Measurements from ENCODE around the gene ACTR1B. TPM values are rescaled to one million over a fixed set of nuclear protein-coding genes. Genes with fewer than 3 reads are reported as not detected.

Gene ACTR1B
- total RNA-seq, 1 donor from 2014 or later, result 35.6 TPM

DNA sequence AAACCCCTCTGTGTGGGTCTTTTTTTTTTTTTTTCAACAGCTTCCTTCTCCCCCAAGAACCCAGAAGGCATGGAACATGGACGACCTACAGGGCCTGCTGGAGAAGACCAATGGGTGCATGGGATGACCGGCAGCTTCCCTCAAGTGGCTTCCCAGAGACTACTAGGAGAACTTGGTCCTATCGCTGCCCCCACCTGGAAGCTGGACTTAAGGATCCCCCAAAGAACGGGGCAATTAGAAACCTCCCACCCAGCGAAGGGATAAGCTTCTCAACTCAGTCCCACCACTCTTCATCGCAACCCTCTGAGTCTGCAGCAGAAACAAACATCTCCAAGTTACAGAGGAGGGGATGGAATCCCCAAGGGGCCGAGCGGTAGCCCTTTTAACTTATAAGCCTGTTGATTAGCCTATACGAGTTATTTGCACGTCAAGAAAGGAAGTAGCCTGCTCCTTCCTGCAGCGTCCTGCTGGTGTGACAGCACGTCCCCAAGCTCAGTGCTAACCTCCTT is 1.4 kb downstream of the ACTR1B start:
- Histone ChIP-seq H3K27ac (ENCODE audit: low read depth, low read length) (peak overlapping the region; percentile 93), H4K20me1 (ENCODE audit: insufficient read depth, low read length) (peaks cover 24% of the 10 kb centered on the region), H3K79me2 (ENCODE audit: insufficient read depth, low read length) (peaks cover 35% of the 10 kb centered on the region), H2AFZ (ENCODE audit: low read depth, low read length) (no peak overlapping the region), H3K9me3 (ENCODE audit: insufficient read depth, low read depth, low read length) (no peaks in the 10 kb centered on the region), H3K4me2 (ENCODE audit: low read length) (peak overlapping the region; percentile 94), H3K4me1 (ENCODE audit: insufficient read depth, low read length) (peaks cover 26% of the 10 kb centered on the region), H3K36me3 (ENCODE audit: insufficient read depth, low read length) (peaks cover 10% of the 10 kb centered on the region), H3K4me3 (ENCODE audit: insufficient read depth, low read depth, low read length) (peak overlapping the region; percentile 79), H3K27me3 (ENCODE audit: insufficient read depth, low read length) (no peaks in the 10 kb centered on the region), H3K9ac (ENCODE audit: low read length) (peak overlapping the region; percentile 87)
- DNase-seq (ENCODE audit: low read depth) (no peak), FAIRE-seq (no peak)
- peak overlapping the region; percentile 99 for H3K27ac Mint-ChIP-seq (ENCODE audit: unreplicated experiment)
- no peaks in the 10 kb centered on the region for H3K27me3 Mint-ChIP-seq (ENCODE audit: low read depth, unreplicated experiment)
- peaks cover 29% of the 10 kb centered on the region for H3K4me1 Mint-ChIP-seq (ENCODE audit: low read depth, unreplicated experiment)
- no peaks in the 10 kb centered on the region for H3K9me3 Mint-ChIP-seq (ENCODE audit: unreplicated experiment)
- H3K36me3 Mint-ChIP-seq (ENCODE audit: low read depth, unreplicated experiment), result peaks cover 5% of the 10 kb centered on the region
- peak overlapping the region; percentile 94 for H3K4me3 Mint-ChIP-seq (ENCODE audit: unreplicated experiment)
- no peak for TF ChIP-seq EZH2 (IDR thresholded peaks at IDR 0.05; ENCODE audit: insufficient read depth, low read length)
- TF ChIP-seq, protein P1, sequence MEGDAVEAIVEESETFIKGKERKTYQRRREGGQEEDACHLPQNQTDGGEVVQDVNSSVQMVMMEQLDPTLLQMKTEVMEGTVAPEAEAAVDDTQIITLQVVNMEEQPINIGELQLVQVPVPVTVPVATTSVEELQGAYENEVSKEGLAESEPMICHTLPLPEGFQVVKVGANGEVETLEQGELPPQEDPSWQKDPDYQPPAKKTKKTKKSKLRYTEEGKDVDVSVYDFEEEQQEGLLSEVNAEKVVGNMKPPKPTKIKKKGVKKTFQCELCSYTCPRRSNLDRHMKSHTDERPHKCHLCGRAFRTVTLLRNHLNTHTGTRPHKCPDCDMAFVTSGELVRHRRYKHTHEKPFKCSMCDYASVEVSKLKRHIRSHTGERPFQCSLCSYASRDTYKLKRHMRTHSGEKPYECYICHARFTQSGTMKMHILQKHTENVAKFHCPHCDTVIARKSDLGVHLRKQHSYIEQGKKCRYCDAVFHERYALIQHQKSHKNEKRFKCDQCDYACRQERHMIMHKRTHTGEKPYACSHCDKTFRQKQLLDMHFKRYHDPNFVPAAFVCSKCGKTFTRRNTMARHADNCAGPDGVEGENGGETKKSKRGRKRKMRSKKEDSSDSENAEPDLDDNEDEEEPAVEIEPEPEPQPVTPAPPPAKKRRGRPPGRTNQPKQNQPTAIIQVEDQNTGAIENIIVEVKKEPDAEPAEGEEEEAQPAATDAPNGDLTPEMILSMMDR (IDR thresholded peaks at IDR 0.05; ENCODE audit: insufficient read depth, low read depth, low read length), result no peak

DNA sequence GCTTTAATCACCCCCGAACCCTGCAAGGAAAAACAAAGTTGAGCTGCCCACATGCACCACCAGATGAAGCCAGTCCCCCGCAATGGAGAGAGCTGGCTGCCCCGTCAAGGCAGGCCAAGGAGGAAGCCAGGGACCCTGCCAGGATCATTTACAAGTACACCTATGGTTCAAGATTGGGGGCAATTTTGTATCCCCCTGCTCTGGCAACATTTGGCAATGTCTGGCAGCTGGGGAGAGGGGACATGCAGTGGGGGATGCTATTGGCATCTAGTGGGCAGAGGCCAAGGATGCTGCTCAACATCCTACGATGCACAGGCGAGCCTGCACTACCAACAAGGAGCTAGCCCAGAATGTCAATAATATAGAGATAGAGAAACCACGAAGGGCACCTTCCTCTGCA is 1.9 kb downstream of the ACTR1B start:
- Histone ChIP-seq H3K9me3 (ENCODE audit: insufficient read depth, low read depth, low read length) (no peaks in the 10 kb centered on the region), H2AFZ (ENCODE audit: low read depth, low read length) (no peak overlapping the region), H3K79me2 (ENCODE audit: insufficient read depth, low read length) (peaks cover 35% of the 10 kb centered on the region), H4K20me1 (ENCODE audit: insufficient read depth, low read length) (peaks cover 24% of the 10 kb centered on the region), H3K27ac (ENCODE audit: low read depth, low read length) (peak overlapping the region; percentile 93), H3K4me2 (ENCODE audit: low read length) (peak overlapping the region; percentile 94), H3K27me3 (ENCODE audit: insufficient read depth, low read length) (no peaks in the 10 kb centered on the region), H3K4me1 (ENCODE audit: insufficient read depth, low read length) (peaks cover 26% of the 10 kb centered on the region), H3K9ac (ENCODE audit: low read length) (peak overlapping the region; percentile 87), H3K4me3 (ENCODE audit: insufficient read depth, low read depth, low read length) (peak overlapping the region; percentile 79), H3K36me3 (ENCODE audit: insufficient read depth, low read length) (peaks cover 10% of the 10 kb centered on the region)
- DNase-seq (ENCODE audit: low read depth), result no peak
- no peak for FAIRE-seq
- Mint-ChIP-seq H3K27me3 (ENCODE audit: low read depth, unreplicated experiment) (no peaks in the 10 kb centered on the region), H3K9me3 (ENCODE audit: unreplicated experiment) (no peaks in the 10 kb centered on the region), H3K36me3 (ENCODE audit: low read depth, unreplicated experiment) (peaks cover 5% of the 10 kb centered on the region), H3K4me1 (ENCODE audit: low read depth, unreplicated experiment) (peaks cover 29% of the 10 kb centered on the region), H3K4me3 (ENCODE audit: unreplicated experiment) (peak overlapping the region; percentile 94), H3K27ac (ENCODE audit: unreplicated experiment) (peak overlapping the region; percentile 41)
- no peak for TF ChIP-seq EZH2 (IDR thresholded peaks at IDR 0.05; ENCODE audit: insufficient read depth, low read length)

DNA sequence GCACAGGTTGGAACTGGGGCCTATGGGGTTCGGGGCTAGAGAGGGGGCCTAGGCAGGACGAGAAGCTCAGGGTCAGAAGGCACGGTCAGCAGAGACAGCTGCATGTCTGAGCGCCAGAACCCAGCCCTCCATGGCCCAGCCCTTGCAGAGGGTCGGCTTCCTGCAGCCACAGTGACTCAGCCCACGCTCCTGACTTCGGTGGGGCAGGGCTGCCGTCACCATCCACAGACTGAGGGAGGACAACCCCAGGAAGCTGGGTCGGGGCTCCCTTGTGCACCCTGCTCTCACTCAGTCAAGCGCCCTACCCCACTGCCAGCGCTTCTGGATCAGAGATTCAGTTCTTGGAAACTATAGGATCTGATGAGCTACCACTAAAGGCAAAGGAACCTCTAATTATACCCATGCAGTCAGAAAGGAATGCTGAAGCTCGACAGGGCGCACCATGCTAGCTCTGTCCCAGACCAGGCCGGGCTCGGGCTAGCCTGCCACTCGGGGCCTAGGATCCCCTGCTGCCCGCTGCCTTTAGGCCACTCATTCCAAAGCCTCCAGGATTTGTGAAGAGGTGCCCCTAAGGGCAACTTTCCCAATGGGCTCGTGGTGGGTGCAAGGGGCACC is 3.0 kb downstream of the ACTR1B start:
- Histone ChIP-seq H3K4me3 (ENCODE audit: insufficient read depth, low read depth, low read length) (no peak overlapping the region), H3K9ac (ENCODE audit: low read length) (no peak overlapping the region), H2AFZ (ENCODE audit: low read depth, low read length) (no peak overlapping the region), H3K4me2 (ENCODE audit: low read length) (peak overlapping the region; percentile 94), H3K27me3 (ENCODE audit: insufficient read depth, low read length) (no peaks in the 10 kb centered on the region), H4K20me1 (ENCODE audit: insufficient read depth, low read length) (peaks cover 24% of the 10 kb centered on the region), H3K27ac (ENCODE audit: low read depth, low read length) (peak overlapping the region; percentile 31), H3K79me2 (ENCODE audit: insufficient read depth, low read length) (peaks cover 35% of the 10 kb centered on the region), H3K9me3 (ENCODE audit: insufficient read depth, low read depth, low read length) (no peaks in the 10 kb centered on the region), H3K4me1 (ENCODE audit: insufficient read depth, low read length) (peaks cover 26% of the 10 kb centered on the region), H3K36me3 (ENCODE audit: insufficient read depth, low read length) (peaks cover 12% of the 10 kb centered on the region)
- no peaks in the 10 kb centered on the region for H3K27me3 Mint-ChIP-seq (ENCODE audit: low read depth, unreplicated experiment)
- FAIRE-seq (no peak), DNase-seq (ENCODE audit: low read depth) (peak; percentile 10)
- TF ChIP-seq, protein P1 (IDR thresholded peaks at IDR 0.05; ENCODE audit: insufficient read depth, low read depth, low read length), result no peak
- TF ChIP-seq EZH2 (IDR thresholded peaks at IDR 0.05; ENCODE audit: insufficient read depth, low read length), result no peak
- H3K36me3 Mint-ChIP-seq (ENCODE audit: low read depth, unreplicated experiment), result peaks cover 8% of the 10 kb centered on the region
- H3K9me3 Mint-ChIP-seq (ENCODE audit: unreplicated experiment), result no peaks in the 10 kb centered on the region
- H3K27ac Mint-ChIP-seq (ENCODE audit: unreplicated experiment), result peak overlapping the region; percentile 66
- peak overlapping the region; percentile 27 for H3K4me3 Mint-ChIP-seq (ENCODE audit: unreplicated experiment)
- H3K4me1 Mint-ChIP-seq (ENCODE audit: low read depth, unreplicated experiment), result peaks cover 29% of the 10 kb centered on the region

All from astrocyte (in vitro differentiated cells and primary cell).